MM.1S (cell line): Measurements from ENCODE around the gene PTGES.

Experiments
- EZH2 ChIP-seq: fragments of 300-600 bp; sonication (generic); optimal IDR thresholded peaks from 2 replicates; pipeline ENCODE3; 2017; ENCODE audit warnings: low read depth, mild to moderate bottlenecking, antibody characterized with exemption, low read length, mixed read lengths
- EZH2phosphoT487 ChIP-seq: fragments of 300-600 bp; sonication (generic); IDR thresholded peaks from 2 replicates; pipeline ENCODE4 v1.6.1; 2018; ENCODE audit warnings: antibody characterized with exemption, low read length
- TF ChIP-seq, protein P1 (sequence below): fragments of 300-600 bp; sonication (generic); IDR thresholded peaks from 2 replicates; pipeline ENCODE4 v1.5.1; 2016; ENCODE audit warnings: antibody characterized with exemption, low read length, mixed read lengths

DNA sequence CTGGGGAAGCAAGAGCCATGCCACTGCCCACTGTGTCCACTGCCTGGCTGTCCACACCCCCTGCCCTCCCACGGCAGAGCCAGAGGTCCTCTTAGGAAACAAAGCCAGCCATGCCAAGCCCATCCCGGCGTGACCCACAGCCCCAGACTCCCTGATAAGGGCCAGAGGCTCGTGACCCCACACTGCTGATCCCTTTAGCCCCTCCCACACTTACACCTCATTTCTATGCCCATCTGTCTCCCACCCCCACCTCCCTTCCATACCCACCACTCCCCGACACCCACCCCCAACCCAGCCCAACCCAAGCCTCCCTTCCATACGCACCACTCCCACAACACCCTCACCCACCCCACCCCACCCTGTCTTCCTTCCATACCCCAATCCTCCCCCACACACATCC lies 17.3 kb downstream of the PTGES start:
- TF ChIP-seq, protein P1, sequence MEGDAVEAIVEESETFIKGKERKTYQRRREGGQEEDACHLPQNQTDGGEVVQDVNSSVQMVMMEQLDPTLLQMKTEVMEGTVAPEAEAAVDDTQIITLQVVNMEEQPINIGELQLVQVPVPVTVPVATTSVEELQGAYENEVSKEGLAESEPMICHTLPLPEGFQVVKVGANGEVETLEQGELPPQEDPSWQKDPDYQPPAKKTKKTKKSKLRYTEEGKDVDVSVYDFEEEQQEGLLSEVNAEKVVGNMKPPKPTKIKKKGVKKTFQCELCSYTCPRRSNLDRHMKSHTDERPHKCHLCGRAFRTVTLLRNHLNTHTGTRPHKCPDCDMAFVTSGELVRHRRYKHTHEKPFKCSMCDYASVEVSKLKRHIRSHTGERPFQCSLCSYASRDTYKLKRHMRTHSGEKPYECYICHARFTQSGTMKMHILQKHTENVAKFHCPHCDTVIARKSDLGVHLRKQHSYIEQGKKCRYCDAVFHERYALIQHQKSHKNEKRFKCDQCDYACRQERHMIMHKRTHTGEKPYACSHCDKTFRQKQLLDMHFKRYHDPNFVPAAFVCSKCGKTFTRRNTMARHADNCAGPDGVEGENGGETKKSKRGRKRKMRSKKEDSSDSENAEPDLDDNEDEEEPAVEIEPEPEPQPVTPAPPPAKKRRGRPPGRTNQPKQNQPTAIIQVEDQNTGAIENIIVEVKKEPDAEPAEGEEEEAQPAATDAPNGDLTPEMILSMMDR, result no peak
- TF ChIP-seq EZH2phosphoT487 (no peak), EZH2 (no peak)
